D721Med (cell line): Measurements from ENCODE around the gene LYPD6B.
A peak's percentile ranks its signal among the peaks of the same experiment; 100 is the strongest.

Experiments used
- DNase-seq: peaks from one replicate; pipeline ENCODE4 v3.0.0; 2011; ENCODE audit warnings: low spot score; ENCODE audit not compliant: insufficient read length
- FAIRE-seq: peaks from 2 replicates; lab custom pipeline; 2011; peaks lifted over from hg19 to GRCh38; lab: Jason Lieb, UNC
- CTCF ChIP-seq: IDR thresholded peaks from 2 replicates; pipeline ENCODE4 v1.5.1; 2012; ENCODE audit warnings: mild to moderate bottlenecking, control low read depth; ENCODE audit not compliant: insufficient read depth; ENCODE audit errors: missing control alignments

LYPD6B gene

DNA sequence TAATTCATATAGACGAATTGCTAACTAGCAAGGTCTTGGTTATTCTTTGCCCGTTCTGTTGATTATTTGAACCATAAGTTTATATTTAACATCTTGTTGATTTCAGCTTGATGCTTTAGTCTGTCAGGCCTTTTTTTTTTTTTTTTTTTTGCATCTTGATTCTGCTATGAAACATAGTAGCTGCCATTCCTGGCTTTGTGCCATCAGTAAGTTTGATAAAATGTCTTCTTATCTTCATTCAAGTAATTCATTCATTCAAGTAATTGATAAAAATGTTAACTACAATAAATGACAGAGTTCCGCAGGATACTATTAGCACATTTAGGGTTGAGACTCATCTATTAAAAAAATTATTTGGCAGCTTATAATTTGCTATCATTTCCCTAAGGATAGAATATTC, 134.7 kb downstream of the LYPD6B start:
- DNase-seq (no peak), FAIRE-seq (no peak)

DNA sequence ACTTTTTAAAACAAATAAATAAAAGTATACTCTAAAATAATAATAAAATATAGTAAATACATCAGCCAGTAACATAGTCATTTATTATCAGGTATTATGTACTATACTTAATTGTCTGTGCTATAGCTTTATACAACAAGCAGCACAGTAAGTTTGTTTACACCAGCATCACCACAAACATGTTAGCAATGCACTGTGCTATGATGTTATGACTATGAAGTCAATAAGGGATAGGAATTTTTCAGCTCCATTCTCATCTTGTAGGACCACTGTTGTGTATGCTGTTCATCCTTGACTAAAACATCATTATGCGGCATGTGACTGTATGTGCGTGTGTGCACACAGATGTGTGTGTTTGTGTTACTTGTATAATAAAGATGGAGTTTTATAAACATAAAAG, 137.5 kb downstream of the LYPD6B start:
- DNase-seq (no peak), FAIRE-seq (no peak)
- no peak for TF ChIP-seq CTCF

More for the DNA sequence above, 134.7 kb downstream of the LYPD6B start:
- no peak for TF ChIP-seq CTCF

- FAIRE-seq (no peak), DNase-seq (no peak)
- no peak for TF ChIP-seq CTCF
Measured at GRCh38 chr2:149178612-149179011, 140.1 kb downstream of the LYPD6B start.

DNA sequence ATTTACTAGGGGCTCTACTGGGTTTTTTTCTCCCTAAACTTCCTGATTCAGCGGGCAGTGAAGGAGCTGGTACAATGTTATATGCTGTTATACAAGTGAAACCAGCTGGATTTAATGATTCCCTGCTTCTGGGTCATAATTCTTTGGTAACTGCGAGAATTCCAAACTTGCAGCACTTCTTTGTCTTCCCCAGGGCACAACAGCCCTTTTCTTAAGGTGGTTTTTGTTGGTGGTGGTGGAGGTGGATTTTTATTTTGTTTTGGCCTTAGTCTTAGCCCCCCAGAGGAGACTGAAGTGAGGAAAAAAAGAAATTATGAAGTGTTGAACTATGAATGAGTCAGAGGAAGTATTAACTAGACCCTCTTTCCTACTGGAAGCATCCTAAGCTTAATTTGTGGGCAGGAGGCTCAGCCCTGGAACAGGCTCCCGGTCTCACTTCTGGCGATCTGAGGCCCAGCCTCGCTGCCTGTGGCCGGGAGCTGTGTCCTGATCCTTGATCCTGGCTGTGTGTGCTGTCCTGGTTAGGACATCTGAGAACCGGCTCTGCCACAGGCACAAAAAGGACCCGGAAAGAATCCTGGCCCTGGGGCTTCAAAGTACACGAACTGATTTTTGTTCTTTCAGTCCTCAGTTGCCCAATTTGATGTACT, 141.9 kb downstream of the LYPD6B start:
- no peak for FAIRE-seq
- no peak for TF ChIP-seq CTCF
- no peak for DNase-seq

- no peak for FAIRE-seq
- TF ChIP-seq CTCF: no peak
- DNase-seq: no peak
Measured at GRCh38 chr2:149183187-149183586, 144.7 kb downstream of the LYPD6B start.

DNA sequence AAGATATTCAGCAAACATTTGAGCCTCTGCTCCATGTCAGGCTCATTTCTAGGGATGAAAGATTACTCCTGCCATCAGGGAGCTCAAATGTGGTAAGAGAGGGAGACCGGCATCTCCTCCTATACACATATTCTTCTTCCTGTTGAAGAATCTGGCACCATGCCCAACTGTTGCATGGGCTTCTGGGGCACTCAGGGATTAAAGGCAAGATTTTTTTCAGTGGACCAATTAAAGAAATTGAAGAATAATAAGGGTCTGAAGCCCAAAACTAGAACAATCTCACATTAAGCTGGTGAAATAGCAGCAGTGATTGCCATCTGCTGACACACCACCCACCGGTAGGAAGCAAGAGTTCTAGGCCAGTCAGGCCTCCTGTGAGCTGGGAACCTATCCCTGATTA, 146.5 kb downstream of the LYPD6B start:
- TF ChIP-seq CTCF: peak; percentile 11
- FAIRE-seq (no peak), DNase-seq (no peak)

DNA sequence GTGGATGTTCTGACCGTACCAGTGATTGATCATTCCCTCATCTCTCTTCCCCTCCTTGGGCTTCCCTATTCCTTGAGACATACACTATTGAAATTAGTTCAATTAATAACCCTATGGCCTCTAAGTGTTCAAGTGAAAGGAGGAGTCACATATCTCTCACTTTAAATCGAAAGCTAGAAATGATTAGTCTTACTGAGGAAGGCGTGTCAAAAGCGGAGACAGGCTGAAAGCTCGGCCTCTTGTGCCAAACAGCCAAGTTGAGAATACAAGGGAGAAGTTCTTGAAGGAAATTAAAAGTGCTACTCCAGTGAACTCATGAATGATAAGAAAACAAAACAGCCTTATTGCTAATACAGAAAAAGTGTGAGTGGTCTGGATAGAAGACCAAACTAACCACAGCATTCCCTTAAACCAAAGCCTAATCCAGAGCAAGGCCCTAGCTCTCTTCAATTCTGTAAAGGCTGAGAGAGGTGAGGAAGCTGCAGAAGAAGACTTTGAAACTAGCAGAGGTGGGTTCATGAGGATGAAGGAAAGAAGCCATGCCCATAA, 147.5 kb downstream of the LYPD6B start:
- TF ChIP-seq CTCF: no peak
- DNase-seq: no peak
- FAIRE-seq: no peak
